ENCODE measurements around the gene NELL2.

- TF ChIP-seq EZH2 (IDR thresholded peaks at IDR 0.05; ENCODE audit: insufficient read depth, poor library complexity, severe bottlenecking) = no peak
- no peak for TF ChIP-seq EZH2phosphoT487 (IDR thresholded peaks at IDR 0.05; ENCODE audit: insufficient read depth, low read depth)
Observed at GRCh38 chr12:44708218-44708617, 167.9 kb downstream of the NELL2 start.
